Sigmoid colon (tissue), 7 donors: ENCODE data around the gene PSME1. TPM values are rescaled to one million over a fixed set of nuclear protein-coding genes. Genes with fewer than 3 reads are reported as not detected.

Experiments
- DNase-seq: peaks from one replicate; pipeline ENCODE4 v3.0.0-alpha.2; 2019
- H3K27ac ChIP-seq, 4 donors: fragments of 200-600 bp; sonication (generic); one replicate each; pipeline ENCODE4 v1.5.1; 2016 to 2019; ENCODE audit warnings: mild to moderate bottlenecking in 1 of 4
- H3K27me3 ChIP-seq, 3 donors: fragments of 200-600 bp; sonication (generic); one replicate each; pipeline ENCODE4 v1.5.1; 2019; ENCODE audit warnings: mild to moderate bottlenecking in 1 of 3
- H3K36me3 ChIP-seq, 4 donors: fragments of 200-600 bp; sonication (generic); one replicate each; pipeline ENCODE4 v1.5.1; 2016 to 2019
- H3K4me1 ChIP-seq, 4 donors: fragments of 200-600 bp; sonication (generic); one replicate each; pipeline ENCODE4 v1.5.1; 2017 to 2019
- H3K4me3 ChIP-seq, 4 donors: fragments of 200-600 bp; sonication (generic); one replicate each; pipeline ENCODE4 v1.5.1; 2017 to 2019; ENCODE audit warnings: mild to moderate bottlenecking in 2 of 4, moderate library complexity in 1 of 4
- H3K9me3 ChIP-seq, 4 donors: fragments of 200-600 bp in 3 of 4; sonication (generic) in 3 of 4; one replicate each; pipeline versions ENCODE4 v1.5.1 to v1.6.1; 2013 to 2019
- CTCF ChIP-seq, 4 experiments: fragments of 450-650 bp in 3 of 4; fragments of 200-600 bp in 1 of 4; IDR thresholded peaks; one replicate each; pipeline ENCODE4 v1.5.1; 2016 to 2019; ENCODE audit warnings: antibody characterized with exemption in 4 of 4, mild to moderate bottlenecking in 3 of 4, moderate library complexity in 2 of 4
- EP300 ChIP-seq, 4 donors: sonication (generic); formaldehyde crosslinking; IDR thresholded peaks; one replicate each; pipeline ENCODE4 v1.6.1; 2017; ENCODE audit warnings: antibody characterized with exemption in 4 of 4
- POLR2A ChIP-seq, 2 donors: fragments of 450-650 bp; IDR thresholded peaks; one replicate each; pipeline ENCODE4 v1.6.1; 2016; ENCODE audit warnings: antibody characterized with exemption in 2 of 2, mild to moderate bottlenecking in 2 of 2, moderate library complexity in 2 of 2
- POLR2AphosphoS5 ChIP-seq, 4 donors: sonication (generic); formaldehyde crosslinking; IDR thresholded peaks; one replicate each; pipeline ENCODE4 v1.6.1; 2017; ENCODE audit warnings: antibody characterized with exemption in 4 of 4
- WGBS, 2 donors: extraction: QIAGEN DNeasy Blood & Tissue Kit; methylation state at CpG; one replicate each; pipeline ENCODE4 v1.1.7; 2013; 5-methylcytosine and 5-hydroxymethylcytosine counted together
- intact Hi-C: fragments of 100-400 bp; cut with DNase I; formaldehyde crosslinking; loops from one replicate; pipeline ENCODE4 v1.15.1; 2023
- polyA plus RNA-seq, 3 donors: library from polyadenylated mRNA; stranded (reverse); fragments of 200-250 nt; gene quantifications; one replicate each; pipeline ENCODE4 v1.2.3, GENCODE V29; 2013
- total RNA-seq, 4 donors: library from RNA; depleted of rRNA; stranded (reverse); fragments of >200 nt; gene quantifications; one replicate each; pipeline ENCODE4 v1.1.0, GENCODE V29; 2016
- donor health status: healthy with polysubstance abuse.
- donor health status: Bipolar disorder and iron deficiency.
- donor health status: healthy.

Gene PSME1
- total and polyA plus RNA-seq, 7 donors, result 129 to 438 (median 186) TPM

- intact Hi-C loops, result loop anchor here (2.0 to 10.0 kb wide), 4 partner anchors 13 to 843 kb away; partner anchors contain the start of genes BCL2L2, GMPR2, IRF9 and NEDD8
- peaks cover 21 to 55% (median 36%) of the 10 kb centered on the region in 4 donors for H3K36me3 ChIP-seq
These were observed 11.9 kb downstream of the PSME1 start for GRCh38 chr14:24147761-24148428.

GRCh38 chr14:24149302-24149969, 13.4 kb downstream of the PSME1 start:
- intact Hi-C loops, result loop anchor here (5.0 to 10.0 kb wide), 3 partner anchors 83 to 845 kb away; partner anchors contain the start of genes BCL2L2, GMPR2, NEDD8 and PPP1R3E
- TF ChIP-seq EP300 (IDR thresholded peaks at IDR 0.05), result no peak
- no peak for TF ChIP-seq POLR2AphosphoS5 (IDR thresholded peaks at IDR 0.05)
- TF ChIP-seq POLR2A (IDR thresholded peaks at IDR 0.05), result no peak
- TF ChIP-seq CTCF (IDR thresholded peaks at IDR 0.05), result no peak
- Histone ChIP-seq H3K4me1 (peaks cover 0 to 40% (median 33%) of the 10 kb centered on the region in 4 donors), H3K27me3 (no peaks in the 10 kb centered on the region), H3K4me3 (no peak overlapping the region), H3K36me3 (peaks cover 23 to 55% (median 42%) of the 10 kb centered on the region in 4 donors), H3K9me3 (no peaks in the 10 kb centered on the region), H3K27ac (no peak overlapping the region)
- no peak for DNase-seq
- 92 to 97% methylated on average over 3 of the region's 3 CpGs for WGBS, 2 donors

More at GRCh38 chr14:24147761-24148428, 11.9 kb downstream of the PSME1 start:
- TF ChIP-seq POLR2AphosphoS5 (IDR thresholded peaks at IDR 0.05) (no peak), CTCF (IDR thresholded peaks at IDR 0.05) (no peak), EP300 (IDR thresholded peaks at IDR 0.05) (no peak), POLR2A (IDR thresholded peaks at IDR 0.05) (no peak)
- peak overlapping the region; percentile 58 to 98 (median 77) for H3K4me3 ChIP-seq
- no peaks in the 10 kb centered on the region for H3K27me3 ChIP-seq
- 3 to 5% methylated on average over 29 of the region's 29 CpGs for WGBS, 2 donors
- peaks cover 0 to 40% (median 34%) of the 10 kb centered on the region in 4 donors for H3K4me1 ChIP-seq
- no peaks in the 10 kb centered on the region for H3K9me3 ChIP-seq
- peak overlapping the region; percentile 92 to 96 (median 95) for H3K27ac ChIP-seq
- DNase-seq, result peak; percentile 78

GRCh38 chr14:24150061-24150460, 14.1 kb downstream of the PSME1 start:
- H3K27me3 ChIP-seq, result no peaks in the 10 kb centered on the region
- no peaks in the 10 kb centered on the region for H3K9me3 ChIP-seq
- no peak overlapping the region for H3K4me3 ChIP-seq
- 93 to 94% methylated on average over 9 of the region's 9 CpGs for WGBS, 2 donors
- peaks cover 0 to 35% (median 30%) of the 10 kb centered on the region in 4 donors for H3K4me1 ChIP-seq
- intact Hi-C loops, result no loop called here
- no peak overlapping the region for H3K27ac ChIP-seq
- peaks cover 23 to 61% (median 47%) of the 10 kb centered on the region in 4 donors for H3K36me3 ChIP-seq
- TF ChIP-seq POLR2A (IDR thresholded peaks at IDR 0.05) (no peak), POLR2AphosphoS5 (IDR thresholded peaks at IDR 0.05) (no peak), EP300 (IDR thresholded peaks at IDR 0.05) (no peak), CTCF (IDR thresholded peaks at IDR 0.05) (no peak)
- DNase-seq, result no peak

GRCh38 chr14:24150567-24150966, 14.6 kb downstream of the PSME1 start:
- Histone ChIP-seq H3K4me1 (peaks cover 0 to 30% (median 25%) of the 10 kb centered on the region in 4 donors), H3K36me3 (peaks cover 28 to 66% (median 52%) of the 10 kb centered on the region in 4 donors), H3K27me3 (no peaks in the 10 kb centered on the region), H3K9me3 (no peaks in the 10 kb centered on the region), H3K27ac (no peak overlapping the region), H3K4me3 (no peak overlapping the region)
- DNase-seq, result no peak
- intact Hi-C loops, result no loop called here
- no peak for TF ChIP-seq EP300 (IDR thresholded peaks at IDR 0.05)
- TF ChIP-seq CTCF (IDR thresholded peaks at IDR 0.05), result no peak
- no peak for TF ChIP-seq POLR2A (IDR thresholded peaks at IDR 0.05)
- TF ChIP-seq POLR2AphosphoS5 (IDR thresholded peaks at IDR 0.05), result no peak
- 94 to 97% methylated on average over 9 of the region's 9 CpGs for whole genome bisulfite sequencing, 2 donors
